SU-DHL-6 (cell line): ENCODE results near the gene HERC5.

ENCODE experiments used
- EZH2phosphoT487 ChIP-seq: fragments of 200-600 bp; sonication (generic), shearing (Covaris generic); conservative IDR thresholded peaks from 2 replicates; pipeline ENCODE4 v1.6.1; 2018; ENCODE audit warnings: mild to moderate bottlenecking, antibody characterized with exemption, low read length, moderate library complexity, mixed read lengths
- TF ChIP-seq, protein P1 (sequence below): fragments of 200-600 bp; sonication (generic); IDR thresholded peaks from one replicate; pipeline ENCODE4 v1.5.1; 2017; ENCODE audit warnings: antibody characterized with exemption, mild to moderate bottlenecking, low read length, moderate library complexity; ENCODE audit not compliant: insufficient read depth, poor library complexity, severe bottlenecking

DNA sequence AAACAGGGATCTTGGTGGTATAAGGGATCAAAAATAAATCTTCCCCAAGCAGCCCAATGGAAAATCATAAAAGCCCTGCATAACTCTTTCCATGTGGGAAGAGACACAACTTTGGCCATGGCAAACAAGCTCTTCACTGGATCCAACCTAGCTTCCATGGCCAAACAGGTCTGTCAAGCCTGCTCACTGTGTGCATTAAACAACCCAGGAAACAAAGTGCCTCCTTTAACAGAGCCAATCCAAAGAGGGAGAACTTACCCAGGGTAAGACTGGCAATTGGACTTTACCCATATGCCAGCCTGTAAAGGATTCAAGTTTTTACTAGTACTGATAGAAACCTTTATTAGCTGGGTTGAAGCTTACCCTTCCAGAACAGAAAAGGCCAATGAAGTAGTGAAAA is 7.6 kb upstream of the HERC5 start:
- TF ChIP-seq, protein P1, sequence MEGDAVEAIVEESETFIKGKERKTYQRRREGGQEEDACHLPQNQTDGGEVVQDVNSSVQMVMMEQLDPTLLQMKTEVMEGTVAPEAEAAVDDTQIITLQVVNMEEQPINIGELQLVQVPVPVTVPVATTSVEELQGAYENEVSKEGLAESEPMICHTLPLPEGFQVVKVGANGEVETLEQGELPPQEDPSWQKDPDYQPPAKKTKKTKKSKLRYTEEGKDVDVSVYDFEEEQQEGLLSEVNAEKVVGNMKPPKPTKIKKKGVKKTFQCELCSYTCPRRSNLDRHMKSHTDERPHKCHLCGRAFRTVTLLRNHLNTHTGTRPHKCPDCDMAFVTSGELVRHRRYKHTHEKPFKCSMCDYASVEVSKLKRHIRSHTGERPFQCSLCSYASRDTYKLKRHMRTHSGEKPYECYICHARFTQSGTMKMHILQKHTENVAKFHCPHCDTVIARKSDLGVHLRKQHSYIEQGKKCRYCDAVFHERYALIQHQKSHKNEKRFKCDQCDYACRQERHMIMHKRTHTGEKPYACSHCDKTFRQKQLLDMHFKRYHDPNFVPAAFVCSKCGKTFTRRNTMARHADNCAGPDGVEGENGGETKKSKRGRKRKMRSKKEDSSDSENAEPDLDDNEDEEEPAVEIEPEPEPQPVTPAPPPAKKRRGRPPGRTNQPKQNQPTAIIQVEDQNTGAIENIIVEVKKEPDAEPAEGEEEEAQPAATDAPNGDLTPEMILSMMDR = no peak
- no peak for TF ChIP-seq EZH2phosphoT487
